C4-2B (cell line): ENCODE results near the gene ADGRE1.

Experiments
- ZFX ChIP-seq: fragments of 450-650 bp; IDR thresholded peaks from 2 replicates; pipeline ENCODE4 v1.6.1; 2017
- TF ChIP-seq, protein P1 (sequence below): fragments of 450-650 bp; conservative IDR thresholded peaks from 2 replicates; pipeline ENCODE4 v1.5.1; 2017; ENCODE audit warnings: mild to moderate bottlenecking

DNA sequence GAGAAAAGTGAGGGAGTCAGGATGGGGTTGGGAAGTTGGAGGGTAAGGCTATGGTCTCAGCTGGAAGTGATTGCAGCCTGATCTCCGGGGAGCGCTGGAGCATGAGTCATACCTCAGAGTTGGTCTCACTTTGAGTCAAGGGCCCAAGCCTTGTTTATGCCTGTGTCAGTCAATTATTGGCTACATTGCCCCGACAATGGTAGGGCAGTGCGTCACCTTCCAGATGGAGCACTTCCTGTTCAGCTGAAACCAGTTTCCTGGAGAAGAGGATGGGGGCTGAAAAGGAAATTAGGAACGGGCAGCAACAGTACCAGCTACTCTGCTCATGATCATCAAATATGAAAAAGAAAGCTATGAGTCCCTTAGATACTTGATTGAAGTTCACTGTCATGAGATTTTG lies 60.4 kb downstream of the ADGRE1 start:
- TF ChIP-seq, protein P1, sequence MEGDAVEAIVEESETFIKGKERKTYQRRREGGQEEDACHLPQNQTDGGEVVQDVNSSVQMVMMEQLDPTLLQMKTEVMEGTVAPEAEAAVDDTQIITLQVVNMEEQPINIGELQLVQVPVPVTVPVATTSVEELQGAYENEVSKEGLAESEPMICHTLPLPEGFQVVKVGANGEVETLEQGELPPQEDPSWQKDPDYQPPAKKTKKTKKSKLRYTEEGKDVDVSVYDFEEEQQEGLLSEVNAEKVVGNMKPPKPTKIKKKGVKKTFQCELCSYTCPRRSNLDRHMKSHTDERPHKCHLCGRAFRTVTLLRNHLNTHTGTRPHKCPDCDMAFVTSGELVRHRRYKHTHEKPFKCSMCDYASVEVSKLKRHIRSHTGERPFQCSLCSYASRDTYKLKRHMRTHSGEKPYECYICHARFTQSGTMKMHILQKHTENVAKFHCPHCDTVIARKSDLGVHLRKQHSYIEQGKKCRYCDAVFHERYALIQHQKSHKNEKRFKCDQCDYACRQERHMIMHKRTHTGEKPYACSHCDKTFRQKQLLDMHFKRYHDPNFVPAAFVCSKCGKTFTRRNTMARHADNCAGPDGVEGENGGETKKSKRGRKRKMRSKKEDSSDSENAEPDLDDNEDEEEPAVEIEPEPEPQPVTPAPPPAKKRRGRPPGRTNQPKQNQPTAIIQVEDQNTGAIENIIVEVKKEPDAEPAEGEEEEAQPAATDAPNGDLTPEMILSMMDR = no peak
- no peak for TF ChIP-seq ZFX
